ENCODE data around the gene CCDC171. TPM values are rescaled to one million over a fixed set of nuclear protein-coding genes. Genes with fewer than 3 reads are reported as not detected.

Gene CCDC171
- total RNA-seq, 1 experiment from 2014 or later: 1.6 TPM

DNA sequence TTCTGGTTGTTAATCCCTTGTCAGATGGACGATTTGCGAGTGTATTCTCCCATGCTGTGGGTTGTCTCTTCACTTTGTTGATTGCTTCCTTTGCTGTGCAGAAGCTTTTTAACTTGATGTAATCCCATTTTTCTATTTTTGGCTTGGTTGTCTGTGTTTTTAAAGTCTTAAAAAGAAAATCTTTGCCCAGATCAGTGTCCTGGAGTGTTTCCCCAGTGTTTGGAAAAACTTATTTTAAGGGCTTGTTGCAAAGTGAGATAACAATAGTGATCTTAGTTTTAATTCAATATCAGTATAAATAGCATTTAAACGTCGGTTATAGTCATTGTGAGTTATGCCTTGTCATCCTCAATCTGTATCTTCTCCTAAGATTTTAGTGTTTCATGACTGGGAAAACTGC lies 329.5 kb downstream of the CCDC171 start:
- H3K4me3 ChIP-seq (ENCODE audit: low read depth, low read length): no peak overlapping the region
- intact Hi-C loops (cut with micrococcal nuclease; ENCODE audit: unreplicated experiment): no loop called here
- TF ChIP-seq, protein P1, sequence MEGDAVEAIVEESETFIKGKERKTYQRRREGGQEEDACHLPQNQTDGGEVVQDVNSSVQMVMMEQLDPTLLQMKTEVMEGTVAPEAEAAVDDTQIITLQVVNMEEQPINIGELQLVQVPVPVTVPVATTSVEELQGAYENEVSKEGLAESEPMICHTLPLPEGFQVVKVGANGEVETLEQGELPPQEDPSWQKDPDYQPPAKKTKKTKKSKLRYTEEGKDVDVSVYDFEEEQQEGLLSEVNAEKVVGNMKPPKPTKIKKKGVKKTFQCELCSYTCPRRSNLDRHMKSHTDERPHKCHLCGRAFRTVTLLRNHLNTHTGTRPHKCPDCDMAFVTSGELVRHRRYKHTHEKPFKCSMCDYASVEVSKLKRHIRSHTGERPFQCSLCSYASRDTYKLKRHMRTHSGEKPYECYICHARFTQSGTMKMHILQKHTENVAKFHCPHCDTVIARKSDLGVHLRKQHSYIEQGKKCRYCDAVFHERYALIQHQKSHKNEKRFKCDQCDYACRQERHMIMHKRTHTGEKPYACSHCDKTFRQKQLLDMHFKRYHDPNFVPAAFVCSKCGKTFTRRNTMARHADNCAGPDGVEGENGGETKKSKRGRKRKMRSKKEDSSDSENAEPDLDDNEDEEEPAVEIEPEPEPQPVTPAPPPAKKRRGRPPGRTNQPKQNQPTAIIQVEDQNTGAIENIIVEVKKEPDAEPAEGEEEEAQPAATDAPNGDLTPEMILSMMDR (IDR thresholded peaks at IDR 0.05; ENCODE audit: insufficient read depth in 1 of 2, low read depth in 1 of 2, low read length in 1 of 2, severe bottlenecking in 1 of 2, unreplicated experiment in 1 of 2): no peak
- DNase-seq: no peak
- ChIA-PET CTCF (no interaction called here), POLR2A (no interaction called here)
- H3K36me3 ChIP-seq (ENCODE audit: control insufficient read depth, insufficient read depth, low read length): no peaks in the 10 kb centered on the region
- no peaks in the 10 kb centered on the region for H3K4me1 ChIP-seq
- no peaks in the 10 kb centered on the region for H3K9me3 ChIP-seq
- H3K9me3 Mint-ChIP-seq (ENCODE audit: unreplicated experiment): no peaks in the 10 kb centered on the region
- H3K4me3 Mint-ChIP-seq (ENCODE audit: unreplicated experiment): no peak overlapping the region
- H3K27me3 ChIP-seq (replicated peaks; ENCODE audit: control insufficient read depth, insufficient read depth, low read length): no peaks in the 10 kb centered on the region
- no peaks in the 10 kb centered on the region for H3K4me1 Mint-ChIP-seq (ENCODE audit: low read depth, unreplicated experiment)
- no peaks in the 10 kb centered on the region for H3K27me3 Mint-ChIP-seq (ENCODE audit: insufficient read depth, unreplicated experiment)
- no TSS peak for BruUV-seq (replicated peaks)
- no peaks in the 10 kb centered on the region for H3K36me3 Mint-ChIP-seq (ENCODE audit: insufficient read depth, unreplicated experiment)
- no peak overlapping the region for H3K27ac Mint-ChIP-seq (ENCODE audit: unreplicated experiment)

- H3K36me3 ChIP-seq (ENCODE audit: control insufficient read depth, insufficient read depth, low read length): no peaks in the 10 kb centered on the region
- H3K27me3 Mint-ChIP-seq (ENCODE audit: insufficient read depth, unreplicated experiment): no peaks in the 10 kb centered on the region
- H3K4me3 Mint-ChIP-seq (ENCODE audit: unreplicated experiment): no peak overlapping the region
- H3K27me3 ChIP-seq (replicated peaks; ENCODE audit: control insufficient read depth, insufficient read depth, low read length): no peaks in the 10 kb centered on the region
- intact Hi-C loops (cut with micrococcal nuclease; ENCODE audit: unreplicated experiment): no loop called here
- TF ChIP-seq, protein P1 (IDR thresholded peaks at IDR 0.05; ENCODE audit: insufficient read depth in 1 of 2, low read depth in 1 of 2, low read length in 1 of 2, severe bottlenecking in 1 of 2, unreplicated experiment in 1 of 2): no peak
- no peaks in the 10 kb centered on the region for H3K9me3 ChIP-seq
- H3K27ac Mint-ChIP-seq (ENCODE audit: unreplicated experiment): no peak overlapping the region
- H3K4me1 Mint-ChIP-seq (ENCODE audit: low read depth, unreplicated experiment): no peaks in the 10 kb centered on the region
- ChIA-PET POLR2A (no interaction called here), CTCF (no interaction called here)
- BruUV-seq (replicated peaks): no TSS peak
- H3K9me3 Mint-ChIP-seq (ENCODE audit: unreplicated experiment): no peaks in the 10 kb centered on the region
- no peaks in the 10 kb centered on the region for H3K4me1 ChIP-seq
- no peaks in the 10 kb centered on the region for H3K36me3 Mint-ChIP-seq (ENCODE audit: insufficient read depth, unreplicated experiment)
- H3K4me3 ChIP-seq (ENCODE audit: low read depth, low read length): no peak overlapping the region
- DNase-seq: no peak
Measured at GRCh38 chr9:15882883-15883282, 330.0 kb downstream of the CCDC171 start.

GRCh38 chr9:15885464-15885863 lies 332.6 kb downstream of the CCDC171 start:
- H3K27ac Mint-ChIP-seq (ENCODE audit: unreplicated experiment): no peak overlapping the region
- H3K36me3 ChIP-seq (ENCODE audit: control insufficient read depth, insufficient read depth, low read length): no peaks in the 10 kb centered on the region
- no peak overlapping the region for H3K4me3 ChIP-seq (ENCODE audit: low read depth, low read length)
- no peaks in the 10 kb centered on the region for H3K4me1 Mint-ChIP-seq (ENCODE audit: low read depth, unreplicated experiment)
- ChIA-PET CTCF (no interaction called here), POLR2A (no interaction called here)
- no peaks in the 10 kb centered on the region for H3K36me3 Mint-ChIP-seq (ENCODE audit: insufficient read depth, unreplicated experiment)
- no peaks in the 10 kb centered on the region for H3K27me3 Mint-ChIP-seq (ENCODE audit: insufficient read depth, unreplicated experiment)
- no peaks in the 10 kb centered on the region for H3K27me3 ChIP-seq (replicated peaks; ENCODE audit: control insufficient read depth, insufficient read depth, low read length)
- H3K9me3 Mint-ChIP-seq (ENCODE audit: unreplicated experiment): no peaks in the 10 kb centered on the region
- DNase-seq: no peak
- no peak overlapping the region for H3K4me3 Mint-ChIP-seq (ENCODE audit: unreplicated experiment)
- intact Hi-C loops (cut with micrococcal nuclease; ENCODE audit: unreplicated experiment): no loop called here
- no peaks in the 10 kb centered on the region for H3K9me3 ChIP-seq
- TF ChIP-seq, protein P1 (IDR thresholded peaks at IDR 0.05; ENCODE audit: insufficient read depth in 1 of 2, low read depth in 1 of 2, low read length in 1 of 2, severe bottlenecking in 1 of 2, unreplicated experiment in 1 of 2): no peak
- BruUV-seq (replicated peaks): no TSS peak
- no peaks in the 10 kb centered on the region for H3K4me1 ChIP-seq
